ENCODE results near the gene SHBG. TPM values are rescaled to one million over a fixed set of nuclear protein-coding genes. Genes with fewer than 3 reads are reported as not detected.
"Not testable (repeated sequence)": the region's sequence is repeated elsewhere in the genome, so short reads cannot be mapped to it uniquely, and the experiment has no call there.

SHBG gene
- total RNA-seq, 2 experiments from 2014 or later, result not detected

GRCh38 chr17:7614425-7615264 is 15.3 kb upstream of the SHBG start, which contains the start of gene FXR2:
Gene FXR2 (minus strand): TSS chr17:7614897. CDS start chr17:7614532, 365 bp downstream.
- peak within 1 kb of the TSS; percentile 83 for H3K4me3 Mint-ChIP-seq
- DNase-seq, result peak; percentile 100
- no peaks in the 10 kb centered on the region for H3K9me3 Mint-ChIP-seq
- CTCF ChIA-PET, result interaction anchor here (0.6 to 2.4 kb wide), 18 partner anchors 13 to 704 kb away, joined by 3 to 12 read pairs (median 3); partner anchors contain the start of genes ATP1B2, MPDU1, SAT2 and TMEM102
- H3K27ac Mint-ChIP-seq, result peak within 1 kb of the TSS; percentile 96
- H3K4me1 Mint-ChIP-seq, result peaks cover 31% of the 10 kb centered on the region
- peaks cover 10% of the 10 kb centered on the region for H3K36me3 Mint-ChIP-seq (ENCODE audit: low read depth)
- POLR2A ChIA-PET, result interaction anchor here (0.6 to 1.4 kb wide), 3 partner anchors 36 to 73 kb away, joined by 3 to 6 read pairs (median 4); partner anchors contain the start of genes ATP1B2 and TP53
- no peaks in the 10 kb centered on the region for H3K27me3 Mint-ChIP-seq

GRCh38 chr17:7615265-7615747 is 14.6 kb upstream of the SHBG start:
- POLR2A ChIA-PET, result interaction anchor here (0.6 to 1.4 kb wide), 4 partner anchors 35 to 575 kb away, joined by 3 to 6 read pairs (median 4); partner anchors contain the start of genes ATP1B2, BORCS6 and TP53
- Mint-ChIP-seq H3K4me1 (peaks cover 31% of the 10 kb centered on the region), H3K9me3 (no peaks in the 10 kb centered on the region), H3K4me3 (peak overlapping the region; percentile 83), H3K27ac (peak overlapping the region; percentile 96), H3K36me3 (ENCODE audit: low read depth) (peaks cover 10% of the 10 kb centered on the region), H3K27me3 (no peaks in the 10 kb centered on the region)
- CTCF ChIA-PET, result interaction anchor here (0.6 to 2.4 kb wide), 16 partner anchors 12 to 747 kb away, joined by 3 to 12 read pairs (median 3); partner anchors contain the start of genes ATP1B2, SAT2, SLC16A13 and SOX15
- DNase-seq, result no peak

GRCh38 chr17:7618608-7619007 is 11.3 kb upstream of the SHBG start:
- ChIA-PET CTCF (interaction anchor here (1.0 to 1.1 kb wide), 2 partner anchors 9 to 49 kb away, joined by 3 to 5 read pairs; partner anchors contain the start of gene SAT2), POLR2A (no interaction called here)
- Mint-ChIP-seq H3K27ac (no peak overlapping the region), H3K9me3 (no peaks in the 10 kb centered on the region), H3K36me3 (ENCODE audit: low read depth) (no peaks in the 10 kb centered on the region), H3K27me3 (no peaks in the 10 kb centered on the region), H3K4me1 (peaks cover 6% of the 10 kb centered on the region), H3K4me3 (no peak overlapping the region)
- DNase-seq, result no peak

- DNase-seq, result no peak
- ChIA-PET POLR2A (interaction anchor here (0.6 kb wide), 1 partner anchor 321 kb away, joined by 7 read pairs; no protein-coding TSS in a partner anchor), CTCF (interaction anchor here (0.7 to 1.1 kb wide), 4 partner anchors 9 to 67 kb away, joined by 3 read pairs; no protein-coding TSS in a partner anchor)
- no peaks in the 10 kb centered on the region for H3K9me3 Mint-ChIP-seq
- no peak overlapping the region for H3K4me3 Mint-ChIP-seq
- no peaks in the 10 kb centered on the region for H3K36me3 Mint-ChIP-seq (ENCODE audit: low read depth)
- H3K4me1 Mint-ChIP-seq, result no peaks in the 10 kb centered on the region
- no peak overlapping the region for H3K27ac Mint-ChIP-seq
- H3K27me3 Mint-ChIP-seq, result no peaks in the 10 kb centered on the region
Measured at GRCh38 chr17:7620835-7621234, 9.1 kb upstream of the SHBG start.

- H3K4me3 Mint-ChIP-seq, result no peak overlapping the region
- DNase-seq, result no peak
- no peaks in the 10 kb centered on the region for H3K9me3 Mint-ChIP-seq
- peaks cover 14% of the 10 kb centered on the region for H3K4me1 Mint-ChIP-seq
- CTCF ChIA-PET, result interaction anchor here (0.8 to 1.6 kb wide), 2 partner anchors 35 to 64 kb away, joined by 4 read pairs; no protein-coding TSS in a partner anchor
- H3K36me3 Mint-ChIP-seq (ENCODE audit: low read depth), result peaks cover 4% of the 10 kb centered on the region
- POLR2A ChIA-PET, result no interaction called here
- H3K27ac Mint-ChIP-seq, result no peak overlapping the region
- H3K27me3 Mint-ChIP-seq, result no peaks in the 10 kb centered on the region
Measured at GRCh38 chr17:7623661-7624060, 6.3 kb upstream of the SHBG start.

GRCh38 chr17:7625749-7626148 is 4.2 kb upstream of the SHBG start:
- H3K36me3 Mint-ChIP-seq (ENCODE audit: low read depth); H3K27ac Mint-ChIP-seq; H3K27me3 Mint-ChIP-seq; H3K9me3 Mint-ChIP-seq; DNase-seq; H3K4me3 Mint-ChIP-seq: not testable (repeated sequence)
- ChIA-PET CTCF (interaction anchor here (1.3 to 1.5 kb wide), 2 partner anchors 14 to 62 kb away, joined by 3 to 5 read pairs; partner anchors contain the start of gene WRAP53), POLR2A (interaction anchor here (0.6 kb wide), 1 partner anchor 16 kb away, joined by 3 read pairs; no protein-coding TSS in a partner anchor)
- H3K4me1 Mint-ChIP-seq, result peaks cover 14% of the 10 kb centered on the region

GRCh38 chr17:7626307-7626706 is 3.6 kb upstream of the SHBG start:
- Mint-ChIP-seq H3K27ac (peak overlapping the region; percentile 46), H3K4me3 (peak overlapping the region; percentile 91), H3K27me3 (no peaks in the 10 kb centered on the region), H3K36me3 (ENCODE audit: low read depth) (peaks cover 4% of the 10 kb centered on the region), H3K9me3 (no peaks in the 10 kb centered on the region), H3K4me1 (peaks cover 14% of the 10 kb centered on the region)
- DNase-seq, result no peak
- ChIA-PET CTCF (interaction anchor here (1.3 to 2.4 kb wide), 3 partner anchors 11 to 62 kb away, joined by 3 to 18 read pairs (median 12); partner anchors contain the start of genes FXR2, TP53 and WRAP53), POLR2A (no interaction called here)

GRCh38 chr17:7626956-7627249 is 3.0 kb upstream of the SHBG start:
- Mint-ChIP-seq H3K9me3 (no peaks in the 10 kb centered on the region), H3K36me3 (ENCODE audit: low read depth) (peaks cover 4% of the 10 kb centered on the region), H3K4me1 (peaks cover 14% of the 10 kb centered on the region), H3K27me3 (no peaks in the 10 kb centered on the region), H3K27ac (peak overlapping the region; percentile 85), H3K4me3 (peak overlapping the region; percentile 91)
- ChIA-PET CTCF (interaction anchor here (1.3 to 2.4 kb wide), 7 partner anchors 9 to 61 kb away, joined by 3 to 18 read pairs (median 5); partner anchors contain the start of genes ATP1B2, FXR2, SOX15 and TP53), POLR2A (no interaction called here)
- no peak for DNase-seq

- Mint-ChIP-seq H3K9me3 (no peaks in the 10 kb centered on the region), H3K36me3 (ENCODE audit: low read depth) (peaks cover 4% of the 10 kb centered on the region), H3K4me1 (peaks cover 16% of the 10 kb centered on the region), H3K4me3 (peak within 1 kb of the TSS; percentile 91), H3K27me3 (no peaks in the 10 kb centered on the region), H3K27ac (peak within 1 kb of the TSS; percentile 85)
- POLR2A ChIA-PET, result interaction anchor here (0.8 to 1.2 kb wide), 3 partner anchors 59 to 288 kb away, joined by 3 to 4 read pairs (median 3); partner anchors contain the start of gene TP53
- CTCF ChIA-PET, result interaction anchor here (1.3 to 2.4 kb wide), 8 partner anchors 8 to 60 kb away, joined by 3 to 18 read pairs (median 5); partner anchors contain the start of genes ATP1B2, FXR2, SOX15 and TP53
- DNase-seq, result peak; percentile 87
Measured at GRCh38 chr17:7627250-7628121, 2.4 kb upstream of the SHBG start, which contains the start of gene SAT2. Gene SAT2 (minus strand): TSS chr17:7627821. CDS start chr17:7627635, 186 bp downstream.

- peaks cover 10% of the 10 kb centered on the region for H3K4me1 Mint-ChIP-seq
- POLR2A ChIA-PET, result no interaction called here
- no peaks in the 10 kb centered on the region for H3K36me3 Mint-ChIP-seq (ENCODE audit: low read depth)
- no peak overlapping the region for H3K4me3 Mint-ChIP-seq
- H3K27ac Mint-ChIP-seq, result no peak overlapping the region
- H3K9me3 Mint-ChIP-seq, result no peaks in the 10 kb centered on the region
- H3K27me3 Mint-ChIP-seq, result no peaks in the 10 kb centered on the region
- CTCF ChIA-PET, result interaction anchor here (0.6 to 4.7 kb wide), 7 partner anchors 10 to 326 kb away, joined by 3 to 33 read pairs (median 3); partner anchors contain the start of genes SOX15, TP53 and WRAP53
- no peak for DNase-seq
Measured at GRCh38 chr17:7631398-7632380, 1.8 kb downstream of the SHBG start.

- Mint-ChIP-seq H3K27me3 (no peaks in the 10 kb centered on the region), H3K27ac (no peak overlapping the region), H3K36me3 (ENCODE audit: low read depth) (no peaks in the 10 kb centered on the region), H3K4me3 (no peak overlapping the region), H3K9me3 (no peaks in the 10 kb centered on the region), H3K4me1 (peaks cover 5% of the 10 kb centered on the region)
- DNase-seq, result peak; percentile 50
- ChIA-PET CTCF (interaction anchor here (0.5 to 4.7 kb wide), 7 partner anchors 9 to 279 kb away, joined by 3 to 33 read pairs (median 3); partner anchors contain the start of genes SOX15, TP53 and WRAP53), POLR2A (no interaction called here)
Measured at GRCh38 chr17:7632492-7632894, 2.6 kb downstream of the SHBG start.

Measured in activated CD4-positive, alpha-beta T cell treated with anti-CD3 and anti-CD28 coated beads, Interleukin-2, amount 10 ng/mL, durations not matched to agents 7 days and 5 days (primary cell).